Stomach (tissue), 9 donors: ENCODE data around the gene ABR. TPM values are rescaled to one million over a fixed set of nuclear protein-coding genes. Genes with fewer than 3 reads are reported as not detected.

ENCODE experiments used
- DNase-seq, 2 donors: peaks; one replicate each; pipeline versions ENCODE4 v3.0.0 to v3.0.0-alpha.2; 2013 to 2019
- H3K27ac ChIP-seq, 5 donors: fragments of 200-600 bp in 4 of 5; sonication (generic) in 4 of 5; one replicate each; pipeline ENCODE4 v1.5.1; 2013 to 2019; ENCODE audit warnings: mild to moderate bottlenecking in 1 of 5, moderate library complexity in 1 of 5
- H3K27me3 ChIP-seq, 3 donors: fragments of 200-600 bp; sonication (generic); one replicate each; pipeline ENCODE4 v1.5.1; 2017 to 2019; ENCODE audit warnings: mixed run types in 1 of 3
- H3K36me3 ChIP-seq, 4 donors: fragments of 200-600 bp; sonication (generic); 1 replicate in 3 of 4; 2 replicates in 1 of 4; pipeline ENCODE4 v1.5.1; 2016 to 2019
- H3K4me1 ChIP-seq, 4 donors: fragments of 200-600 bp; sonication (generic); one replicate each; pipeline ENCODE4 v1.5.1; 2016 to 2019
- H3K4me3 ChIP-seq, 4 donors: fragments of 200-600 bp; sonication (generic) in 3 of 4; one replicate each; pipeline ENCODE4 v1.5.1; 2016 to 2019; ENCODE audit warnings: mild to moderate bottlenecking in 1 of 4
- H3K9me3 ChIP-seq, 4 donors: fragments of 200-600 bp; sonication (generic); one replicate each; pipeline ENCODE4 v1.5.1; 2016 to 2019
- CTCF ChIP-seq, 7 experiments: fragments of 450-650 bp in 4 of 7; fragments of 200-600 bp in 3 of 7; sonication (generic) in 3 of 7; IDR thresholded peaks; one replicate each; pipeline ENCODE4 v1.5.1; 2016 to 2019; ENCODE audit warnings: antibody characterized with exemption in 7 of 7, control low read depth in 2 of 7, mild to moderate bottlenecking in 1 of 7
- EP300 ChIP-seq: sonication (generic); formaldehyde crosslinking; IDR thresholded peaks from one replicate; pipeline ENCODE4 v1.6.1; 2017; ENCODE audit warnings: antibody characterized with exemption
- POLR2A ChIP-seq, 4 donors: fragments of 450-650 bp; IDR thresholded peaks; one replicate each; pipeline ENCODE4 v1.6.1; 2016; ENCODE audit warnings: antibody characterized with exemption in 4 of 4, control low read depth in 2 of 4, mild to moderate bottlenecking in 1 of 4, moderate library complexity in 1 of 4
- POLR2AphosphoS5 ChIP-seq, 3 donors: sonication (generic); formaldehyde crosslinking; IDR thresholded peaks; one replicate each; pipeline ENCODE4 v1.6.1; 2016; ENCODE audit warnings: antibody characterized with exemption in 3 of 3
- WGBS, 5 donors: extraction: QIAGEN DNeasy Blood & Tissue Kit in 3 of 5; methylation state at CpG; one replicate each; pipeline versions ENCODE4 v1.1.5 to v1.1.7; 2013 to 2018; 5-methylcytosine and 5-hydroxymethylcytosine counted together
- intact Hi-C: fragments of 100-400 bp; cut with DNase I; formaldehyde crosslinking; loops from one replicate; pipeline ENCODE4 v1.15.1; 2023; ENCODE audit warnings: low total_unique reads
- polyA plus RNA-seq, 3 donors: library from polyadenylated mRNA; stranded (reverse); fragments of 200-250 nt; gene quantifications; one replicate each; pipeline ENCODE4 v1.2.3, GENCODE V29; 2013
- total RNA-seq, 5 donors: library from RNA; depleted of rRNA; stranded (reverse); fragments of >200 nt; gene quantifications; one replicate each; pipeline versions ENCODE4 v1.1.0 to v1.2.3, GENCODE V29; 2014 to 2016
- donor health status: healthy with polysubstance abuse.
- donor health status: Bipolar disorder and iron deficiency.
- donor health status: healthy.

Gene ABR
- total and polyA plus RNA-seq, 8 donors = 28.3 to 1,523 (median 73.4) TPM

GRCh38 chr17:981292-981658 is 198.5 kb downstream of the ABR start:
- no peak for TF ChIP-seq EP300
- TF ChIP-seq CTCF (IDR thresholded peaks at IDR 0.05) = no peak
- no peak for TF ChIP-seq POLR2A (IDR thresholded peaks at IDR 0.05)
- TF ChIP-seq POLR2AphosphoS5 (IDR thresholded peaks at IDR 0.05) = no peak
- WGBS, 5 donors = 33 to 40% (median 35%) methylated on average over 10 of the region's 10 CpGs

GRCh38 chr17:980406-981291 is 199.1 kb downstream of the ABR start:
- Histone ChIP-seq H3K36me3 (no peaks in the 10 kb centered on the region), H3K4me3 (peak overlapping the region; percentile 75 to 90 (median 81)), H3K4me1 (peaks cover 16 to 49% (median 32%) of the 10 kb centered on the region in 4 donors), H3K27ac (peak overlapping the region; percentile 77 to 95 (median 83)), H3K27me3 (peaks cover 0 to 24% (median 12%) of the 10 kb centered on the region in 3 donors), H3K9me3 (no peaks in the 10 kb centered on the region)
- TF ChIP-seq POLR2AphosphoS5 (IDR thresholded peaks at IDR 0.05) (peak in 2 of 3 donors; percentile 21 to 71), EP300 (no peak), CTCF (IDR thresholded peaks at IDR 0.05) (peak in 5 of 7 experiments; percentile 53 to 89 (median 68)), POLR2A (IDR thresholded peaks at IDR 0.05) (no peak)
- 24 to 31% (median 31%) methylated on average over 43 of the region's 43 CpGs for WGBS, 5 donors
- peak; percentile 81 to 94 for DNase-seq
- intact Hi-C loops = no loop called here

More at GRCh38 chr17:981292-981658, 198.5 kb downstream of the ABR start:
- Histone ChIP-seq H3K9me3 (no peaks in the 10 kb centered on the region), H3K4me3 (peak overlapping the region in 1 of 4 donors; percentile 77), H3K4me1 (peaks cover 16 to 43% (median 29%) of the 10 kb centered on the region in 4 donors), H3K36me3 (no peaks in the 10 kb centered on the region), H3K27ac (no peak overlapping the region), H3K27me3 (peaks cover 0 to 24% (median 12%) of the 10 kb centered on the region in 3 donors)
- intact Hi-C loops = no loop called here
- no peak for DNase-seq

GRCh38 chr17:979539-980405 is 200.0 kb downstream of the ABR start, which contains the start of gene NXN:
Gene NXN (minus strand): TSS chr17:979776.
- Histone ChIP-seq H3K27me3 (peaks cover 0 to 24% (median 12%) of the 10 kb centered on the region in 3 donors), H3K4me1 (peaks cover 20 to 54% (median 36%) of the 10 kb centered on the region in 4 donors), H3K27ac (peak within 1 kb of the TSS; percentile 81 to 95 (median 84)), H3K4me3 (peak within 1 kb of the TSS; percentile 75 to 90 (median 81)), H3K9me3 (no peaks in the 10 kb centered on the region), H3K36me3 (no peaks in the 10 kb centered on the region)
- DNase-seq = peak; percentile 91 to 95
- 2 to 4% (median 2%) methylated on average over 15 to 94 of the region's 94 CpGs for WGBS, 5 donors
- intact Hi-C loops = no loop called here
- TF ChIP-seq CTCF (IDR thresholded peaks at IDR 0.05) = no peak
- TF ChIP-seq POLR2AphosphoS5 (IDR thresholded peaks at IDR 0.05) = peak in 2 of 3 donors; percentile 50 to 59
- TF ChIP-seq EP300 = no peak
- no peak for TF ChIP-seq POLR2A (IDR thresholded peaks at IDR 0.05)

- no peaks in the 10 kb centered on the region for H3K36me3 ChIP-seq
- intact Hi-C loops = no loop called here
These were observed 200.6 kb downstream of the ABR start for GRCh38 chr17:979212-979538.

More at GRCh38 chr17:979212-979538, 200.6 kb downstream of the ABR start:
- H3K9me3 ChIP-seq = no peaks in the 10 kb centered on the region
- peaks cover 0 to 24% (median 12%) of the 10 kb centered on the region in 3 donors for H3K27me3 ChIP-seq
- TF ChIP-seq CTCF (IDR thresholded peaks at IDR 0.05) (no peak), EP300 (no peak), POLR2AphosphoS5 (IDR thresholded peaks at IDR 0.05) (no peak), POLR2A (IDR thresholded peaks at IDR 0.05) (no peak)
- peak overlapping the region; percentile 75 to 90 (median 81) for H3K4me3 ChIP-seq
- WGBS, 5 donors = 0 to 2% (median 2%) methylated on average over 15 to 29 of the region's 42 CpGs; no CpG with 5 or more reads in 2 of the 5 donors
- peak overlapping the region; percentile 53 to 95 (median 83) for H3K27ac ChIP-seq
- DNase-seq = no peak
- H3K4me1 ChIP-seq = peaks cover 20 to 54% (median 36%) of the 10 kb centered on the region in 4 donors
